HepG2 (cell line): ENCODE measurements around the gene ABCF1. TPM values are rescaled to one million over a fixed set of nuclear protein-coding genes. Genes with fewer than 3 reads are reported as not detected.
A peak's percentile ranks its signal among the peaks of the same experiment; 100 is the strongest.

Source experiments
- CAMTA2 ChIP-seq: sonication (generic); formaldehyde crosslinking; IDR thresholded peaks from 2 replicates; pipeline ENCODE4 v1.4.0; 2020; ENCODE audit warnings: mild to moderate bottlenecking, missing genetic modification reagents, borderline replicate concordance
- FOXJ3 ChIP-seq: sonication (generic); formaldehyde crosslinking; IDR thresholded peaks from 2 replicates; pipeline ENCODE4 v1.4.0; 2020; ENCODE audit warnings: missing genetic modification reagents, mild to moderate bottlenecking, borderline replicate concordance
- MAFF ChIP-seq: IDR thresholded peaks from 2 replicates; pipeline ENCODE4 v1.6.1; 2011; ENCODE audit warnings: low read depth, low read length, improper control_type of control experiment
- MAFK ChIP-seq, 2 experiments: IDR thresholded peaks in 1 of 2; conservative IDR thresholded peaks in 1 of 2; 2 replicates each; pipeline ENCODE4 v1.6.1; 2011; ENCODE audit warnings: improper control_type of control experiment in 2 of 2, low read length in 2 of 2
- MEIS1 ChIP-seq: sonication (generic); formaldehyde crosslinking; IDR thresholded peaks from 2 replicates; pipeline ENCODE4 v1.9.0; 2021; ENCODE audit warnings: mild to moderate bottlenecking, missing genetic modification reagents, moderate library complexity, borderline replicate concordance
- SRSF4 ChIP-seq: fragments of 200-400 bp; formaldehyde crosslinking; IDR thresholded peaks from one replicate; pipeline ENCODE4 v1.6.1; 2018; ENCODE audit warnings: mild to moderate bottlenecking, low read depth, low read length, moderate library complexity; ENCODE audit not compliant: poor library complexity, severe bottlenecking
- ZIK1 ChIP-seq: sonication (generic); formaldehyde crosslinking; IDR thresholded peaks from 2 replicates; pipeline ENCODE4 v1.5.0; 2020; ENCODE audit warnings: mild to moderate bottlenecking, low read depth, missing genetic modification reagents, borderline replicate concordance
- ZKSCAN5 ChIP-seq: sonication (generic); formaldehyde crosslinking; IDR thresholded peaks from 2 replicates; pipeline ENCODE4 v1.5.1; 2020; ENCODE audit warnings: mild to moderate bottlenecking, missing genetic modification reagents
- ZNF331 ChIP-seq: sonication (generic); formaldehyde crosslinking; IDR thresholded peaks from 2 replicates; pipeline ENCODE4 v1.4.0; 2020; ENCODE audit warnings: missing genetic modification reagents
- ZNF563 ChIP-seq: sonication (generic); formaldehyde crosslinking; IDR thresholded peaks from 2 replicates; pipeline ENCODE4 v1.8.0; 2022; ENCODE audit warnings: mild to moderate bottlenecking, moderate library complexity, missing genetic modification reagents
- ZNF646 ChIP-seq: sonication (generic); formaldehyde crosslinking; IDR thresholded peaks from 2 replicates; pipeline ENCODE4 v1.9.0; 2021; ENCODE audit warnings: mild to moderate bottlenecking, missing genetic modification reagents
- ZNF660 ChIP-seq: sonication (generic); formaldehyde crosslinking; IDR thresholded peaks from 2 replicates; pipeline ENCODE4 v1.5.1; 2020; ENCODE audit warnings: mild to moderate bottlenecking, low read depth, missing genetic modification reagents, borderline replicate concordance
- polyA plus RNA-seq, 8 experiments: library from polyadenylated mRNA; depleted of rRNA in 3 of 8; stranded (reverse) in 7 of 8; unstranded in 1 of 8; fragments of >200 nt; fragmentation: Illumina TruSeq in 4 of 8; extraction: Trizol in 4 of 8; gene quantifications; 2 replicates each; pipeline versions ENCODE4 v1.2.1 to v1.2.3, GENCODE V29; 2011 to 2016; ENCODE audit warnings: low read depth in 4 of 8, missing spikeins in 1 of 8, mixed read lengths in 1 of 8; ENCODE audit not compliant: insufficient read depth in 1 of 8
- total RNA-seq, 5 experiments: library from RNA; depleted of rRNA; stranded (reverse); fragments of >200 nt; fragmentation: Illumina TruSeq; extraction: Trizol; gene quantifications; 2 replicates each; pipeline ENCODE4 v1.2.3, GENCODE V29; 2016; ENCODE audit warnings: low read depth in 1 of 5
- TF ChIP-seq, protein P1 (sequence below): sonication (generic); formaldehyde crosslinking; IDR thresholded peaks from 2 replicates; pipeline ENCODE4 v1.5.0; 2020; ENCODE audit warnings: mild to moderate bottlenecking, missing genetic modification reagents

ABCF1 gene
- total and polyA plus RNA-seq, 2 of the 13 experiments (the other 11 are each of a cell fraction or from before 2014, with no cell fraction given), result 25.4 to 98.9 TPM

DNA sequence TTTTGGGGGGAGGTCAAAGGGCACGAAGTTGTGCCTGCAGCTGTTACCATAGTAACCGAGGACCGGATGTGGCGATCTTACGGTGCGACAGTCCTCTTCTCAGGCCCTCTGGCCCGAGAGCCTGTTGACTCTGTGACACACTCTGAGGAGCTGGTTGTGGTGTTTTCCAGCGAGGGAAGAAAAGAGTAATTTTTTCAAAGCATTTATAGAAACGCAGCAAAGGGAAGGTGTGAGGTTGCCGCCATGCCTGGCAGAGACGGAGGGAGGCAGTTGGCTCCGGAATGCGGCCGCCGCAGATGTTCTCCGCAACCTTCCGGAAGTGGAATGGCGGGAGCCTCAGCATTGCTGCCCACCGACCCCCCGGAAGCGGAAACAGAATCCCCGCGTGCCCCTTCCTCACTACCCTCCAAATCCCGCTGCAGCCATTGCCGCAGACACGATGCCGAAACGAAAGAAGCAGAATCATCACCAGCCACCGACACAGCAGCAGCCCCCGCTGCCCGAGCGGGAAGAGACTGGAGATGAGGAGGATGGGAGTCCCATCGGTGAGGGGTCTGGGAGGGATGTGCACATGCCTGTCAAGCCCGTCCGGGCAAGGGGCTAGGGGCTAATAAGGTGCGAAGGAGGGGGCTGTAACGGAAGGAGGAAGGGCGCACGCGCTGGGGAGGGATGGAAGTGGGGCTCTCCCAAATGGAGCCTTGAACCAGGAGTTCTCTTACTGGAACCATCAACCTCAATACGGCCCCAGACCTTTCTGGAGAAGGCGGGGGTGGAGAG is 14.1 kb upstream of the ABCF1 start, which contains the start of gene PRR3 (continued):
- TF ChIP-seq ZKSCAN5 (CRISPR knock-in tag) (no peak), MAFF (0 out of 2 replicates have a peak, but pooled peaks have one; percentile 12), ZNF563 (CRISPR knock-in tag) (peak; percentile 96), SRSF4 (no peak), CAMTA2 (CRISPR knock-in tag) (no peak), MEIS1 (peak; percentile 81; the same call in 1 of the 2 replicates), FOXJ3 (CRISPR knock-in tag) (no peak), MAFK (conservative IDR thresholded peaks at IDR 0.05 in 1 of 2, IDR thresholded peaks at IDR 0.05 in 1 of 2; ENCODE audit: low read length in 2 of 2) (peak in 1 of 2 experiments; percentile 19; a peak in 2 of 4 replicates), ZNF660 (CRISPR knock-in tag) (peak; percentile 94), ZNF331 (peak; percentile 48; the same call in 1 of the 2 replicates), ZIK1 (no peak), ZNF646 (peak; percentile 9; the same call in 1 of the 2 replicates)
- TF ChIP-seq, protein P1, sequence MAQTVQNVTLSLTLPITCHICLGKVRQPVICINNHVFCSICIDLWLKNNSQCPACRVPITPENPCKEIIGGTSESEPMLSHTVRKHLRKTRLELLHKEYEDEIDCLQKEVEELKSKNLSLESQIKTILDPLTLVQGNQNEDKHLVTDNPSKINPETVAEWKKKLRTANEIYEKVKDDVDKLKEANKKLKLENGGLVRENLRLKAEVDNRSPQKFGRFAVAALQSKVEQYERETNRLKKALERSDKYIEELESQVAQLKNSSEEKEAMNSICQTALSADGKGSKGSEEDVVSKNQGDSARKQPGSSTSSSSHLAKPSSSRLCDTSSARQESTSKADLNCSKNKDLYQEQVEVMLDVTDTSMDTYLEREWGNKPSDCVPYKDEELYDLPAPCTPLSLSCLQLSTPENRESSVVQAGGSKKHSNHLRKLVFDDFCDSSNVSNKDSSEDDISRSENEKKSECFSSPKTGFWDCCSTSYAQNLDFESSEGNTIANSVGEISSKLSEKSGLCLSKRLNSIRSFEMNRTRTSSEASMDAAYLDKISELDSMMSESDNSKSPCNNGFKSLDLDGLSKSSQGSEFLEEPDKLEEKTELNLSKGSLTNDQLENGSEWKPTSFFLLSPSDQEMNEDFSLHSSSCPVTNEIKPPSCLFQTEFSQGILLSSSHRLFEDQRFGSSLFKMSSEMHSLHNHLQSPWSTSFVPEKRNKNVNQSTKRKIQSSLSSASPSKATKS, result peak; percentile 75; the same call in 1 of the 2 replicates
